GM21786 (cell line): ENCODE data around the gene MYH10.

Source experiments
- ATAC-seq: cut with Tn5 transposase; IDR thresholded peaks from one replicate; pipeline ENCODE4 v1.9.1; 2021; ENCODE audit not compliant: unreplicated experiment

MYH10 gene

DNA sequence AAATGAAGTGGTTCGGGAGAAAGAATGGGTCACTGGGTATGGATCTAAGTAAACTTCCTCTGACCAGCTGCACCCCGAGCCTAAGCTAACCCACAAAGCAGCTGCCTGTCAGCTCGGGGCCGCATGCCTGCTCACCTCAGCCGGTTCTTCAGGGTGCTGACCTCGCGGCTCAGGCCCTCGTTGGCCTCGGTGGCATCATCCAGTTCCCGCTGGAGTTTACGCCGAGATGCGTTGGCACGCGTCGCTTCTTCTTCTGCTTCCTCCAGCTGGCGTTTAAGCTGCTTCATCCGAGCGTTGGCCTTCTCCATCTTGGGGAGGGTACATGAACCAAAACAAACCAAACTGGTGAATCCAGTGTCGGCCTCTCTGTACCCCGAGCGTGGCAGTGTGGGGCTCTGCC lies 153.8 kb downstream of the MYH10 start:
- no peak for ATAC-seq

DNA sequence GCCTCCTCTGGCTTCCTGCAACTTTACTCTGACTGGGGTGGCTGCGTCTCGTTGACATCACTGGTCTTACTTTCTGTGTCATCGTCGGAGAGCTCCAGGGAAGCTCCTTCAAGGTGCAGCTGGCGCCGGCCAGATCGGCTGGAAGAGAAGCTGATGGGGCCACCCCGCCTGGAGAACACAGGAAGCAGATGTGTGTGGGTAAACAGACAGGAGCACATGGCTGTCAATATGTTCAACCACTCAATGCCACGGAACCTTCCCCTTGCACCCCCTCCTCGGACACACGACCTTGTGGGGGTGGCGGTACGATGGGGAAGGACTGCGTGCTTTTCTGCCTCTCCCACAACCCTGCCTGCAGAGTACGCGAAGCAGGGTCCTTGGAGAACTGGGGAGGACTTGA lies 154.7 kb downstream of the MYH10 start:
- no peak for ATAC-seq

DNA sequence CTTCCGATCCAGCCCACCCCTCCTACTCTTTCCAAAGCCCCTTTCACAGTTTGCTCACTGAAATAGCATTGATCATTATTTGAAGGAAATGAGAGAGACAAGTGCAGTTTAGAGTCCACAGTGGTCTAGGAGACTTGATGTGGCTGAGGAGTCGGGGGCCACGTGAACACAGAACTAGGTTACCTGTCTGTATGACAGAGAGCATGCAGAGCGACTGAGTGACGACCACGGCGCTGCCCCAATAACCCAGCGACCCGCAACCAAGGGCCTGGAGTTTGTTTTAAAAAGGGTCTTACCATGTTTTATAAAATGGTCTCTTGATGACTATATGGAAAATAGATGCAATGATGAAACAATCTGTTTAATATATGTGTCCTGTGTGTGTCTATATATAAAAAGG lies 155.3 kb downstream of the MYH10 start:
- ATAC-seq, result no peak

DNA sequence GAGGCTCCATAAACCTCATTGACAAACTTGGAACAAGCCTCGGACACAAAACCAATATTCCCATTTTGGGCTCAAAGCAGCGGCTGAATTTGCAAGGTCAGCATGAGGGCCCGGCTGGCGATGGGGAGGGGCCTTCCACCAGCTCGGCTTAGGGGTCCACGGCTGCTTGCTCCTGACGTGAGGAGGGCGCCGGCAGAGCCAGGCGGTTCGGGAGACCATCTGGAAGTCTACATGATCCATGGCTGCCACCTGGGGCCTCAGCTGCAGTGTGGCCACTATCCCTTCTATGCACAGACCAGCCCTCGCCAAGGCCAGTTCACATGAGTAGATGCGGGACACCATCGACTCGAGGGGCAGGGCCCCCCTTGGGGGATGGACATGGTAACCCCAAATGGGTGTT lies 155.7 kb downstream of the MYH10 start:
- ATAC-seq, result no peak

DNA sequence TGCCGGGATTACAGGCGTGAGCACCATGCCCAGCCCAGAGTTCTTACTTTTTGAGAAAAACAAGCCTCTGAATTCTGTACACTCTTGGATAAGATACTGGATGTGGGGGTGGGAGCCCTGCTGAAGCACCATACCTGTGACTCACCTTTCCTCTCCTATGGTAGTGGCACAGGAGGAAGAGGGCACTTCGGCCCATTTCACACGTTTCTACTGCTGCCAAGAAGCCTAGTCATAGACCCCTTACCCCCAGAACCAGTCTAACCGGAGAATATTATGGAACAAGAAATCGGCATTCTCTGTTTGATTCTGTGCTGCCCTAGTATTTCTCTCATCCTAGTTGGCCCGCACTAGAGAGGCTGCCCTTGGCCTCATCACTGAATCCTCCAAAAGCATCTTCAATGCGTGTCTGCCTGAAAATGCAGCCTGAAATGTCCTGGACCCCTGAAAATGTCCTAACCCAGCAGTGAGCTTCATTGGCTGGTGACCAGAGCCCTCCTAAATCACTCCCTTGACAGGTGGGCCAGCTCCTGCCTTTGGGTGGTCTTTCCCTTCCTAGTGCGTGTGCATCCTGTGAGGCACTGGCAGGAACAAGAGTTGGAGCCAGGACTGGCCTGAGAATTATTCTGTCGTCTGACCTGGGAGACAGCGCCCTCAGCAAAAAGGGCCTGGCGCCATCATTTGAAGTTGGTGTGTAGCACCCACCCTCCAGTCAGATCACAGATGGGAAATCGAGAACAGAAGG lies 156.9 kb downstream of the MYH10 start:
- no peak for ATAC-seq

DNA sequence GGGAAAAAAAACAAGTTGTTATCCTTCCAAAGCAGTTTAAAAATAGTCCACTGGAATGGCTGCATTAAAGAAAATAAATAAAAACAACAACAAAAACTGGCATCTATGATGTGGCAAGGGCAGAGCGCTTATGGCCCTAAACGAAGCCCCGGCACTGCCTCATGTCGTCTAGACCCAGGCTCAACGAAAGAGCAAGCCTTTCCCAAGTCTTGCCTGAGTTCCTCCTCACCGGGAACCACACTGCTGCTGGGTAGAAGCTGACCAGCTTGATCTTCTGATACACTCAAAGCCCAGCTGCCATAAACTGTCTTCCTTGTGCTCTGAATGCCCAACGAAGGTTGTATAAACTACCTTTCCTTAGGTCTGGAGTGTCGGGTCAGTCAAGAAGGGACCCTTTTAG lies 157.9 kb downstream of the MYH10 start:
- no peak for ATAC-seq

DNA sequence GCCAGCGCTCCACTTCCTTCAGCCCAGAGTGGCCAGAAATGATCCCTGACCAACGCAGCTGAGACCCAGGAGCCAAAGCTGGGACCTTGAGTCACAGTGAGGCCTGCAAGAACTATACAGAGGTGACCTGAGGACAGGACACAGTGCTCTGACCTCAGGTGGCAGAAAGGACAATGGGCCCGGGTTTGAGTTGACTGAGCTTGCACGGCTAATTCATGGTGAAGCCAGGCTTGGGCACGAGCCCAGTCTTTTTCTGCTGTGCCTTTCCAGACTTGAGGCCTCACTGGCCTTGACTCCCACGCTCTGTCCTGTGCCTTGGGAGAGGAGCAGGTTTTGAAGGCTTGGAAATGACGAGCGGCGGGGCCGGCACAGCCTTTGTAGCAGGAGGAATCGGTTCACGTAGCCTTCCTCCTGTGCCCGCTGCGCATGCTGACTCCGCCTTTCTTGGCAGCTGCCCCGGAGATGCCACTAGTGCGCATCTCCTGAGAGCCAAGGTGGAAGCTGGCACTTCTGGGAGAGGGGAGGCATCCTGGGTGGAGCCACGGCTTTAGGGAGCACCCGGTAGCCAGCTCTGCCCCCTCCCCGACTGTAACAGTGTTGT lies 160.0 kb downstream of the MYH10 start:
- no peak for ATAC-seq

DNA sequence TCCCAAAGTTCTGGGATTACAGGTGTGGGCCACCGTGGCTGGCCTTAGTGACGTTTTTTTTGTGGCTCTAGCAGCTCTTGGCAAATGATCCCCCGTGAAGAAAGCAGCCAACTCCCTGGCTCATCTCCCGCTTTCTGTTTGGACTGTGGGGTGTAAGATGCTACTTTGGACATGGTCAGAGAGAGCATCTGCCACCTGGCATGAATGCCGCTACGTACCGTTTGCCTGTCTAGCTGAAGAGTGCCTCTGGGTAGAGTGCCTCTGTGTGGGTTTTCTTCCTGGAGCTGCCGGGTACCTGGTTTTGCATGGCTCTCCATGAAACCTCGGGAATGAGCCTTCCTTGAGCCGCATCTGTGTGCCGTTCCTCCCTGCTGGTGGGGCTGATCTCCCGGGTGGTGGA lies 160.6 kb downstream of the MYH10 start:
- ATAC-seq, result no peak

DNA sequence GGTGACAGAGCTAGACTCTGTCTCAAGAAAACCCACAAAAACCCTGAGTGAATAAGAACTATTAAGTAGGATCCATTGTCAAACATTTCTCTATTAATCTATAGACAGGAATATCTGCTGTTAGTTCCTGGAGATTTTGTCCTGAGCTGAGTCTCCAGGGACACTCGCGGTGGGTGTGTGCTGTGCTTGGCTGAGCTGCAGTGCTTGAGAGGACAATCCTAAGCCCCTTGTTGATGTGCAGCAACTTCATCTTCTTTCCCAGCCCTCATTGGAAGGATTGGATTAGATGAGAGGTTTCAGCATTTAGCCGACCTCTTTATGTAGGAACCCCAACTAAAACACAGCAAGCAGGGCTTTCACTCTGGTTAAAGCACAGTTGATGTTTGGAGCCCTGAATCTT lies 161.5 kb downstream of the MYH10 start:
- no peak for ATAC-seq

DNA sequence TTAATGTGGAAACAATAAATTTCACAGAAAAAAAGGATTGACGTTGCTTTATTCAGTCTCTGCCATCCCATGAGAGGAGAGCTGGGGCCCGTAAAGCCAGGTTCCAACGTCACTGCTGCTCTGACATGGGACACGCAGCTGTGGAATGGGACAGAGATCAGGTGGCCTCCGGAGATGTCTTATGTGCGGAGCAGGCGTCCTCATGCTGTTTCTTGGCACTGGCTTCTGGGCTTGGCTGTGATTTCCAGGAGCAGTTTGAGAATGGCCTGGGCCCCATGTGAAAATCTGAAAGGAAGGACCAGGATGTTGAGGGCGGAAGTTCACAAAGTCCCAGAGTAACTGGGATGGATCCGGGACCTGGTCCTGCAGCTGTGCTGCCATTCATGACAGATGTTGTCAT lies 162.4 kb downstream of the MYH10 start:
- ATAC-seq, result no peak

DNA sequence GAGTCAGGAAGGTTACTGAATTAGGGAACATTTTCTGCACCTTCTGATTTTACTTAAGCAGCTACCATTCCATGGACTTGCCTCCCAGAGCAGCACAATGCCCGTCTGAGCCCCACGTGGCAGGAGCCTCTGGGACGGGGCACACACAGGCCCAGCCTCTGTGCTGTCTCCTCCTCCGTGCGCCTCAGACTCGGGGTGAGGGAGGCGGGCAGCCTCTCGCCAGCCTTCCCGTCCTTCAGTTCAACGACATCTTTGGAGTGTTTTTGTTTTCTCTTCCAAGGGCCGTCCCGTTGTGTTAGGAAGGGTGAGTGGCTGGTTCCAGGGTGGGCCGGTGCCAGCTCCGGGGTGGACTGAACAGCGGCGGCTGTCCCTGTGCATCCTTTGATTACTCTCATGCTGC lies 163.0 kb downstream of the MYH10 start:
- no peak for ATAC-seq

DNA sequence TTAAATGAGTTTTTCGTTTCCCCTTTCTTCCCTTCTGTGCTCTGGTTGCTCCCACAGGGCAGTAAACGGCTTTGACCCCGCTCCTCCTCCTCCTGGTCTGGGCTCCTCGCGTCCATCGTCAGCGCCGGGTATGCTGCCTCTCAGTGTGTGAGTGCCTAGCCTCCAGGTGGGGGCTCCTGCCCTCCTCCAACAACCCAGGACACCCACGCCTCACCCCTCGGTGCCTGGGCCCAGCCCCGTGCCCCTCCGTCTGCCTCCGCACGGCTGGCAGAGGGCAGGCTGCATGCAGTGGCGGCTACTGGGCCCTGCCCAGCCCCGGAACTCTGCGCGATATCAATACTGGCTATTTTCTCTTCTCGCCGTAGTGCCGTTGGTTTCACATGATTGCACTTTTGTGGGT lies 163.7 kb downstream of the MYH10 start:
- no peak for ATAC-seq

DNA sequence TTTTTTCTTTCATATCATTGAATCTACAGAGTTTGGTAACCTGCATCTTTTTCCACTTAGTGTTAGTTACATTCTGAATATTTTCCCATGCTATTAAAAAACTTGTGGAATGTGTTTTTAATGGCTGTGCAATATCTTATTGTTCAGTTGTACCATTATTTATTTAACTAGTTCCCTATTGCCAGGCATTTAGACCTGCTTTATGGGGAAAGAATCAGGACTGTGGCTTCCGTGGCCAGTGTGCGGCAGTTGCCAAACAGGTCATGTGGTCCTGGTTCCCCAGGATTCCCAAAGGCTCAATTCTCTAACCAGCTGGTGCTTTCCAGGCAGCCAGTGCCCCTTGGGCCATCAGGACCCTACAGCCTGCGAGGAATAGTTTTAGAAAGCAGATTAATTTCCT lies 164.1 kb downstream of the MYH10 start:
- ATAC-seq, result no peak

DNA sequence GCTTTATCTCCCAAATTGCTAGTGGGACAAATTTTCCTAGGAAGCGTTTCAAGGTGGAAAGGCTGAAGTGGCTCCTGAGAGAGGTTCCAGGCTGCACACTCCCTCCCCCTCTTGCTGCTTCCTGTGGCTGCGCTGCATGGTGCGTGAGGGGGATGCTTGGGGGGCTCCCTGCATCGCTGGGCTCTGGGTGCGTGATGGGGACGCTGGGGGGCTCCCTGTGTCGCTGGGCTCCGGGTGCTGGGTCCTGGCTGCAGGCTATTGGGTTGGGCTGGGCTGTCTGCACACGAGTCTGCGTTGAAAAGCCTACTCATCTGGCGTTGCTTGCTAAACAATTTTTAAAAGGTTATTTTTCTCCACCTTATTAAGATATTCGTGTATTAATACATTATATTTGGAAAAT lies 164.8 kb downstream of the MYH10 start:
- no peak for ATAC-seq

DNA sequence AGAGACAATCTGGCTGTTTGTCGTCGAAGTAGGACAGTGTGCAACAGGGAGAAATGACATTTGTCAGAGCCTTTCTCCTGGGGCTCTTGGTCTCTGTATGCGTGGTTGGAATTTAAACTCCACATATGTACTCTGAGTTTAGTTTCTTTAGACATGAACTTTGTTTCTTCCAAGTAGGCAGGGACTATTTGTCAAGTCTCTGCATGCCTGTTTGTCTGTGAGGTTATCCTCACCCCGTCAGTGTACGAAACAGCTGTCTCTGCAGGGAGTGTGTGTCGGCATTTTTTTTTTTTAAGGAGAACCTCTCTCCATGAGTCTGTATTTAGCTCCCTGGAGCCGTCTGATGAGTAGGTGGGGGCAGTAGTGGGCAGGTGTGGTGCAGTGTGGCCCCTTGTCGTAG lies 165.2 kb downstream of the MYH10 start:
- ATAC-seq, result no peak

DNA sequence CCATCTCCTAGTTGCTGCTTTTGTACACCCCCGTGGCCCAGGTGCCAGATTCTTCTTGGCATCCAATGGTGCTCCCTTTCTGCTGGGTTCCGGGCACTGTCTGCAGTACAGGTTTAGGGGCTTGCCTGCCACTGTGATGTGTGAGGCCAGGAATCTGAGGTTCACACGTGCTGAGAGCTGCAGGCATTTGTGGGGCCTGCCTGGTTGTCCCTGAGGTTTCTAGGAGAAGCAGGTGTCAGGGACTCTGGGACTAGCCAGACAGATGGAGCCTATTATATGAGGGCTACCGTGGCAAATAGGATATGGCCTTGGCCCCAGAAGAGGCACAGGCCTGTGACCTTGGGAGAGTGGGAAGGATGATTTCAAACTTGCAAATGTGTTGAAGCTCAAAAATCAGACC lies 165.6 kb downstream of the MYH10 start:
- ATAC-seq, result no peak

DNA sequence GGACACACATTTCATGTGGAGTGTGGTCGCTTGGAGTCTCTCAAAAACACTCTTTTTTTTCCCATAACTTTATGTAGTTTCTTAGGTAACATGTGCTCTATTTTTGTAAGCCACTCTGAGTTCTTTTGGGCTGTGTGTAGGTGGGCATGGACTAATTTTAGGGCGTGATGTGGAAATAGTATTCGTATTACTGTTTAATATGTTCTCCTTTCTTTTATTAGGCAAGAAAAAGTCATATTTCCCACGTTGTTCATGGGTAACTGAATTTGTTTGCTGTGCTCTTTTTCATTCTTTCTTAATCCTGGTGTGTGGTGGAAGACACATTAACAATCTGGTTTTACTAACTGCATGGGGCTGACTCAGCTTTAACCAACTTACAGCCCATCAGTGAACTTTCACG lies 167.4 kb downstream of the MYH10 start:
- no peak for ATAC-seq

DNA sequence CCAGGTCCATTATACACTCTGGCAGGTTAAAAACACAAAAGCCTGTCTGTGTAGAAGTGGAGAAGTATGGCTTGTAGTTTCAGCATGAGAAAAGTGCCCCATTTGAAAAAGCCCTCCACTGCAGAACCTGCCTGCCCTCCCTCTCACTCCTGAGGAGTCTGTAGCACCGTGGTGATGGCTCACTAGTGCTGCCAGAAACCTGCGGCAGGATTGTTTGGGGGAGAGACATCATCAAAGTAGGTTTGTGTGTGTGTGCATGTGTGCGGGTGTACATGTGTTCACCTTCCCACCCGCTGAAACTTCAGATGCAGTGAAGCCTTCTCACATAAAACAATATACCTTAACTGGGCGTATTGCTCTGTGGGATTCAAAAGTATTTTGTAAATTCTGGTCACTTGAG lies 168.0 kb downstream of the MYH10 start:
- ATAC-seq, result no peak

DNA sequence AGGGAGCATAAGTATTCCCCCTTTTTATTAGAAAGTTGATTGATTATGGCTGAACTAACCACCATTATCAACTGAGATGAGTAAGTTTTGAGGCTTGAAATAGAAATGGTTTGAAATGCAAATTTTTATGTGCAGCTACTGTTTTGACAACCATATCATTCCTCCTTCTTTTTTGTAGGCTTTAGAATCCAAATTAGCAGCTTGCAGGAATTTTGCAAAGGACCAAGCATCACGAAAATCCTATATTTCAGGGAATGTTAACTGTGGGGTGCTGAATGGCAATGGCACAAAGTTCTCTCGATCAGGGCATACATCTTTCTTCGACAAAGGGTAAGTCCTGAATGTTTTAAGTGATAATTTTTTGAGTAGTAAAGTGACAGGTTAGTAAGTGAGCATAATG lies 170.7 kb downstream of the MYH10 start:
- no peak for ATAC-seq

DNA sequence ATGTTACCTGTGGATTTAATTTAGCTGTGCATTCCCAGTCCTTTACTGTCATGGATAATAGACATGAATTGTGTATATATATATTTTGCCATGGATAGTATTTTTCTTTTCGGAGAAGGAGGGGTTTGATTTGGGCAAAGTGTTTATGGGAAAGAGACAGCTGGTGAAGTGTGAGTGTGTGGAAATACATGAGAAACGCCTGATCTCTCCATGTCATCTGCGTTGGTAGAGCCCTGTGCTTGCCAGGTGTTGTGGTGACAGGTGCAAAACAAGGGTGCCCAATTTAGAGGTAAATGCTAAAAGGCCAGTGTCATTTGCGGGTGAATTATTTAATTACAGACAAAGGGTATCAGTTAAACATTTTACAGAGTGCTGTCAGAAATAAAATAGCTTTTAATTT lies 171.4 kb downstream of the MYH10 start:
- no peak for ATAC-seq

DNA sequence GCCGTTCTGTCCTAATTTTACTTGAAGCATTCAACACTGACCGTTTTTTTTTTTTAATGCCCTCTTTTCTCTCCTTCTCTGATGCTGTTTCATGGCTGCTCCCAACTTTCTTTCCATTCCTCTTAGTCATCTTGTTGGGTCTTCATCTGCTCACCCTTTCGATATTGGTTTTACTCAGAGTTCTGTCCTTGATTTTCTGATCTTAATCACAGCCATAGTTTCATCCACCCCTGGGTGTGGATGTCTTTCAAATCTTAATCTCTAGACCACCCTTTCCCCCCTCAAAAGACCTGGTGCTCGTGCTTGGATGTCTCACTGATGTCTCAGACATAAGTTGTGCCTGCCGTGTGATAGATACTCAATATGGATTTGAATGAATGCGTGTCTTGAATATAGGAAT lies 172.4 kb downstream of the MYH10 start:
- no peak for ATAC-seq

DNA sequence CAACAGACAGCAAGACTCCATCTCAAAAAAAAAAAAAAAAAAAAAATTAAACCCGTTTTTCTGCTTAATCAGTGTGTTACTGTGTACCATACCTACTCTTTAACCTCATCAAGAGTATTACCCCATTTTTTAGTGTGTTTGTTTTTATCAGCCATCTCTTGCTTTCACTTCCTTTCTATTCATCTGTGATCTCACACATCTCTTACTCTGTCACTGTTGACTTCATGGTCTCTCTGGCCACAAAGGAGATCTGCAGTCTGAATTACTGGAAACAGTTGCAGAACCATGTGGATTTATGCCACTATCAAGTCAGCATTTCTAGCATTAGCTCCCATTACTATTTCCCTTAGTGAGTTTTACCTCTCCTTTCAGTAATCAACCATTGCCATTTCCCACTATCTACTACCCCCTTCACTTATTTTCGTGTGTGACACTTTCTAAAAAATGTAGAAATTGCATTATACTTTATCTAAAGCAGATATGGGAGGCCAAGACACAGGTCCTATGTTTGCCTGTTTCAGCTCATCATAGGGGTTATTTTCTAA lies 174.8 kb downstream of the MYH10 start:
- no peak for ATAC-seq

DNA sequence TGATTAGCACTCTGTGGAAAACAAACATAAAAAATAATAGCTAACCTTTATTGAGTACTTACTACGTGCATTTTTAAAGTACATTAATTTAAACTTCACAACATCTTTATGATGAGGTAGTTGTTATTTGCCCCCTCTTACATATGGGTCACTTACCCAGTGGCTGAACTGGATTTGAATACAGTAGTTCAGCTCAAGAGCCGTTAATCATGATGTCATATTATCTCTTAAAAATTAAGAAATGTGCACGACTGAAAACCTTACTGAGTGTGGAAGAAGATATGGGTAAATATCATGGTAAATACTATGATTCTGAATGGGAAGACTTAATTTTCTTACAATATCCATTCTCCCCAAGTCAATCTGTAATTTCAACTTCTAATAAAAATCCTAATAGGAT lies 177.2 kb downstream of the MYH10 start:
- ATAC-seq, result no peak
